ENCODE data around the gene SMCO4. TPM values are rescaled to one million over a fixed set of nuclear protein-coding genes. Genes with fewer than 3 reads are reported as not detected.
A peak's percentile ranks its signal among the peaks of the same experiment; 100 is the strongest.

The SMCO4 gene, protein sequence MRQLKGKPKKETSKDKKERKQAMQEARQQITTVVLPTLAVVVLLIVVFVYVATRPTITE
- total RNA-seq, result under 1 TPM in 1 of 2 experiments, not detected in 1; 0.30 TPM
- 26.2 TPM for polyA plus RNA-seq (2013, experiment 1 of 2)
- 14.9 TPM for polyA plus RNA-seq (2013, experiment 2 of 2)
- total RNA-seq, result 0.26 to 12.4 (median 2.0) reads per million in 172 experiments

DNA sequence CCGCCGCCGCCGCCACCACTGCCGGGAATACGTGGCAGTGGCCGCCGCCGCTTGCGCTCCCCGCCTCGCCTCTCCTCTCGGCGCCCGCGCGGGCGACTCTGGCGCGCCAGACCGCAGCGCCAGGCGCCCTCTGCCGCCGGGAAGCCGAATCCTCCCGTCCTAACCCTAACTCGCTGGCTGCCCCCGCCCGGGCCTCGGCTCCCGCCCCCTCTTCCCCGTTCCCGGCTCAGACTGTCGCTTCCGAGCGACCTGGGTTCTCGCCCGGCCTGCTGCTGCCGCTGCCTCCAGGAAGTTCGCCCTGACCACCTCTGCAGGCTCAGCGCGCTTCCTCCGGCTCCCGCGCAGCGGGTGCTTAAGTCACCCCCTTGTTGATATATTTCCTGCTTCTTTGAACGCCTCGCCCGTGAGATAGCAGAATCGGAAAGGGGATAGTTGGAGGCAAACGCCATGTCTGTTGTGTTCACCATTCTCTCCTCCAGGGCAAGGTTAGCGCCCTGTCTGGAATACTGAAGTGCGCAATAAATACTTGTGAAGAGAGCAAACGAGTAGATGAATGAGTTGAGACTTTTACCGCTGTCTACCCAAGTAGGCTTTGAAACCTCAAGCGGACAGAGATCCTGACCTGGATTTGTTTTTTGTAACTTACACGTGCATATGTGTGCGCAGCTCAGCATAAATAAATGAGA, at the start of gene SMCO4:
TSS of gene SMCO4 (minus strand) at position 100 of the 686 bp plus-strand sequence. CDS start 64,202 bp downstream, outside the sequence.
- POLR2A ChIA-PET, result no interaction called here
- H3K27ac ChIP-seq (ENCODE audit: low read depth in 1 of 2, low read length in 2 of 2), result peak within 1 kb of the TSS; percentile 2 to 43
- TF ChIP-seq, protein P1, sequence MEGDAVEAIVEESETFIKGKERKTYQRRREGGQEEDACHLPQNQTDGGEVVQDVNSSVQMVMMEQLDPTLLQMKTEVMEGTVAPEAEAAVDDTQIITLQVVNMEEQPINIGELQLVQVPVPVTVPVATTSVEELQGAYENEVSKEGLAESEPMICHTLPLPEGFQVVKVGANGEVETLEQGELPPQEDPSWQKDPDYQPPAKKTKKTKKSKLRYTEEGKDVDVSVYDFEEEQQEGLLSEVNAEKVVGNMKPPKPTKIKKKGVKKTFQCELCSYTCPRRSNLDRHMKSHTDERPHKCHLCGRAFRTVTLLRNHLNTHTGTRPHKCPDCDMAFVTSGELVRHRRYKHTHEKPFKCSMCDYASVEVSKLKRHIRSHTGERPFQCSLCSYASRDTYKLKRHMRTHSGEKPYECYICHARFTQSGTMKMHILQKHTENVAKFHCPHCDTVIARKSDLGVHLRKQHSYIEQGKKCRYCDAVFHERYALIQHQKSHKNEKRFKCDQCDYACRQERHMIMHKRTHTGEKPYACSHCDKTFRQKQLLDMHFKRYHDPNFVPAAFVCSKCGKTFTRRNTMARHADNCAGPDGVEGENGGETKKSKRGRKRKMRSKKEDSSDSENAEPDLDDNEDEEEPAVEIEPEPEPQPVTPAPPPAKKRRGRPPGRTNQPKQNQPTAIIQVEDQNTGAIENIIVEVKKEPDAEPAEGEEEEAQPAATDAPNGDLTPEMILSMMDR (IDR thresholded peaks at IDR 0.05), result peak; percentile 54

DNA sequence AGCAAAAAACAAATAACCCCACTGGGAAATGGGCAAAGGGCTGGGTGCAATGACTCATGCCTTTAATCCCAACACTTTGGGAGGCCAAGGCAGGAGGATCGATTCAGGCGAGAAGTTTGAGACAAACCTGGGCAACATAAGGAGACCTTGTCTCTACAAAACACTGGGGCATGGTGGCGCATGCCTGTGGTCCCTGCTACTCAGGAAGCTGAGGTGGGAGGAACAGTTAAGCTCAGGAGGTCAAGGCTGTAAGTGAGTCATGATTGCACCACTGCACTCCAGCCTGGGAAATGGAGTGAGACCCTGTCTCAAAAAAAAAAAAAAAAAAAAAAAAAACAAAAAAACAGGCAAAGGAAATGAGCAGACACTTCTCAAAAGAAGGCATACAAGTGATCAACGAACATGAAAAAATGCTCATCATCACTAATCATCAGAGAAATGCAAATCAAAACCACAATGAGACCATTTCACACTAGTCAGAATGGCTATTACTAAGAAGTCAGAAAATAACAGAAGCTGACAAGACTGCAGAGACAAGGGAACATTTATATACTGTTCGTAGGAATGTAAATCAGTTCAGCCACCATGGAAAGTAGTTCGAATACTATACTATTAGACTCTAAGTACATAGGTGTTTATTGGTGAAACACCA, 48.2 kb upstream of the SMCO4 start:
- DNase-seq, result peak in 2 of 14 experiments; percentile 17 to 27
- no peaks in the 10 kb centered on the region for H3K9me3 ChIP-seq (ENCODE audit: control insufficient read depth in 1 of 2, insufficient read depth in 1 of 2, low read length in 2 of 2)
- H3K27ac ChIP-seq (ENCODE audit: low read depth in 1 of 2, low read length in 2 of 2), result no peak overlapping the region
- no peak overlapping the region for H3K27ac Mint-ChIP-seq
- ChIA-PET POLR2A (no interaction called here), CTCF (interaction anchor here (0.7 kb wide), 2 partner anchors 9 to 15 kb away, joined by 3 to 5 read pairs; no protein-coding TSS in a partner anchor)
- H3K4me3 ChIP-seq (ENCODE audit: low read length), result no peak overlapping the region
- intact Hi-C loops (cut with DNase I, micrococcal nuclease), result no loop called here
- peaks cover 18% of the 10 kb centered on the region for H3K27me3 Mint-ChIP-seq
- H3K36me3 ChIP-seq (ENCODE audit: insufficient read depth, low read length), result no peaks in the 10 kb centered on the region
- no peaks in the 10 kb centered on the region for H3K27me3 ChIP-seq (ENCODE audit: control insufficient read depth in 1 of 2, insufficient read depth in 2 of 2, low read length in 2 of 2)
- no peaks in the 10 kb centered on the region for H3K4me1 Mint-ChIP-seq (ENCODE audit: low read depth)
- no peaks in the 10 kb centered on the region for H3K4me1 ChIP-seq (ENCODE audit: insufficient read depth, low read length)
- TF ChIP-seq, protein P1 (IDR thresholded peaks at IDR 0.05), result no peak
- no peaks in the 10 kb centered on the region for H3K9me3 Mint-ChIP-seq
- no peak for ATAC-seq (ENCODE audit: poor library complexity)
- H3K4me3 Mint-ChIP-seq, result no peak overlapping the region
- H3K36me3 Mint-ChIP-seq (ENCODE audit: low read depth), result no peaks in the 10 kb centered on the region

More for the DNA sequence above, at the start of gene SMCO4:
- Histone ChIP-seq H3K9me3 (ENCODE audit: control insufficient read depth in 1 of 2, insufficient read depth in 1 of 2, low read length in 2 of 2) (no peaks in the 10 kb centered on the region), H3K36me3 (ENCODE audit: insufficient read depth, low read length) (no peaks in the 10 kb centered on the region), H3K4me1 (ENCODE audit: insufficient read depth, low read length) (peaks cover 24% of the 10 kb centered on the region), H3K4me3 (ENCODE audit: low read length) (peak within 1 kb of the TSS; percentile 74), H3K27me3 (ENCODE audit: control insufficient read depth in 1 of 2, insufficient read depth in 2 of 2, low read length in 2 of 2) (no peaks in the 10 kb centered on the region)
- Mint-ChIP-seq H3K27ac (peak within 1 kb of the TSS; percentile 85), H3K36me3 (ENCODE audit: low read depth) (peaks cover 5% of the 10 kb centered on the region), H3K9me3 (no peaks in the 10 kb centered on the region), H3K4me1 (ENCODE audit: low read depth) (peaks cover 28% of the 10 kb centered on the region), H3K4me3 (peak within 1 kb of the TSS; percentile 98), H3K27me3 (no peaks in the 10 kb centered on the region)
- ATAC-seq (ENCODE audit: poor library complexity) (peak; percentile 74), DNase-seq (peak; percentile 36 to 87 (median 58))
- intact Hi-C loops (cut with DNase I, micrococcal nuclease), result loop anchor here (2.0 to 10.0 kb wide), 6 partner anchors 61 to 954 kb away; partner anchors contain the start of gene MED17 (in 1 of the 2)
- CTCF ChIA-PET, result no interaction called here

DNA sequence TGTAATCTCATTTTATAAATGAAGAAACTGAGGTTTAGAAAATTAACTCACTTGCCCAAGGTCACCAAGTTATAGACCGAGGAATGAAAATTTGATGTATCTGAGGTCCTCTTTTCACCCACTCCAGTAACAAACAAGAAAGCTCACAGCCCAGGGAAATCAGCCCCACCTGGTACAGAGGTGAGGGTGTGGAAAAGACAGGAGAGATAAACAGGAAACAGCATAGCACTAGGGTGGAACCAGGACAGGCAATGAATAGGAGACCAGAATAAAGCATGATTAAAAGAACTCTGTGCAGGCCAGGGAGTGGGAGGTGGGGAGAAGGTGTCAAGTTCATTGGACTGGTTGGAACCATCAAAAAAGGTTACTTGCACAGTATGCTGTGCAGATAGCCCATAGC, 46.2 kb upstream of the SMCO4 start:
- Mint-ChIP-seq H3K9me3 (no peaks in the 10 kb centered on the region), H3K36me3 (ENCODE audit: low read depth) (no peaks in the 10 kb centered on the region), H3K4me3 (no peak overlapping the region), H3K27ac (no peak overlapping the region), H3K4me1 (ENCODE audit: low read depth) (no peaks in the 10 kb centered on the region), H3K27me3 (peaks cover 18% of the 10 kb centered on the region)
- Histone ChIP-seq H3K27ac (ENCODE audit: low read depth in 1 of 2, low read length in 2 of 2) (no peak overlapping the region), H3K36me3 (ENCODE audit: insufficient read depth, low read length) (no peaks in the 10 kb centered on the region), H3K9me3 (ENCODE audit: control insufficient read depth in 1 of 2, insufficient read depth in 1 of 2, low read length in 2 of 2) (no peaks in the 10 kb centered on the region), H3K27me3 (ENCODE audit: control insufficient read depth in 1 of 2, insufficient read depth in 2 of 2, low read length in 2 of 2) (no peaks in the 10 kb centered on the region), H3K4me1 (ENCODE audit: insufficient read depth, low read length) (no peaks in the 10 kb centered on the region), H3K4me3 (ENCODE audit: low read length) (no peak overlapping the region)
- ATAC-seq (ENCODE audit: poor library complexity) (no peak), DNase-seq (no peak)
- CTCF ChIA-PET, result no interaction called here
- POLR2A ChIA-PET, result no interaction called here
- intact Hi-C loops (cut with DNase I, micrococcal nuclease), result no loop called here
- TF ChIP-seq, protein P1 (IDR thresholded peaks at IDR 0.05), result no peak

All from CD4-positive, alpha-beta T cell (primary cell).